ENCODE results near the gene NFYC.

DNA sequence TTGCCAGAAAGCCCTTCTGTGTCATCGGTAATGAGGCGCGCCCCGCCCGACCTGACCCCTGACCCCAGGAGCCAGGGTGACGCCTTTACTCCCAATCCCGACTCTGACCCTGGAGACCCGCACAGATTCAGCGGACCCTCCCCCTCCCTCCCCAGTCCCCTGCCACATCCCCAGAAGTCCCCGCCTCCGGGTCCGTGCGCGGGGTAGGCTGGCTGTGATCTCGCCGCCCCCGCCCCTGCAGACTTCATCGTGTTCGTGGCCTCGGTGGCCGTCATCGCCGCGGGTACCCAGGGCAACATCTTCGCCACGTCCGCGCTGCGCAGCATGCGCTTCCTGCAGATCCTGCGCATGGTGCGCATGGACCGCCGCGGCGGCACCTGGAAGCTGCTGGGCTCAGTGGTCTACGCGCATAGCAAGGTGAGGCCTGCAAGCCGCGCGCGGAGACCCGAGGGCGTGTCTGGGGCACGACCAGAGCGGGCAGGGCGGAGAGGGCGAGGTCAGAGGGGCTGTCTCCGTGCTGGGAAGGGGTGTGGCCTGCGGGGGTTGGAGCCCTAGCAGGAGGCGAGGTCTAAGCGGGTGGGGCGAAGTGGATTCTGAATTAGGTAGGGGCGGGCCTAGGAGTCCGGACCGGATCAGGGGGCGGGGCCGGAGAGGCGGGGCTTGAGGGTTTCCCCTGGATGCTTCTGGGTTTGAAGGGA lies 126.9 kb downstream of the NFYC start:
- TF ChIP-seq, protein P1, sequence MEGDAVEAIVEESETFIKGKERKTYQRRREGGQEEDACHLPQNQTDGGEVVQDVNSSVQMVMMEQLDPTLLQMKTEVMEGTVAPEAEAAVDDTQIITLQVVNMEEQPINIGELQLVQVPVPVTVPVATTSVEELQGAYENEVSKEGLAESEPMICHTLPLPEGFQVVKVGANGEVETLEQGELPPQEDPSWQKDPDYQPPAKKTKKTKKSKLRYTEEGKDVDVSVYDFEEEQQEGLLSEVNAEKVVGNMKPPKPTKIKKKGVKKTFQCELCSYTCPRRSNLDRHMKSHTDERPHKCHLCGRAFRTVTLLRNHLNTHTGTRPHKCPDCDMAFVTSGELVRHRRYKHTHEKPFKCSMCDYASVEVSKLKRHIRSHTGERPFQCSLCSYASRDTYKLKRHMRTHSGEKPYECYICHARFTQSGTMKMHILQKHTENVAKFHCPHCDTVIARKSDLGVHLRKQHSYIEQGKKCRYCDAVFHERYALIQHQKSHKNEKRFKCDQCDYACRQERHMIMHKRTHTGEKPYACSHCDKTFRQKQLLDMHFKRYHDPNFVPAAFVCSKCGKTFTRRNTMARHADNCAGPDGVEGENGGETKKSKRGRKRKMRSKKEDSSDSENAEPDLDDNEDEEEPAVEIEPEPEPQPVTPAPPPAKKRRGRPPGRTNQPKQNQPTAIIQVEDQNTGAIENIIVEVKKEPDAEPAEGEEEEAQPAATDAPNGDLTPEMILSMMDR (IDR thresholded peaks at IDR 0.05 in 4 of 5, conservative IDR thresholded peaks at IDR 0.05 in 1 of 5): no peak
- no peak for TF ChIP-seq POLR2A (IDR thresholded peaks at IDR 0.05)
